ENCODE data around the gene CDH6.
"Not testable (repeated sequence)": the region's sequence is repeated elsewhere in the genome, so short reads cannot be mapped to it uniquely, and the experiment has no call there.

CDH6 gene

GRCh38 chr5:31333475-31333874, 140.0 kb downstream of the CDH6 start:
- DNase-seq = no peak

GRCh38 chr5:31334061-31334860, 140.8 kb downstream of the CDH6 start:
- DNase-seq = no peak

GRCh38 chr5:31335456-31335855, 142.0 kb downstream of the CDH6 start:
- DNase-seq = no peak

- no peak for DNase-seq
These were observed 150.5 kb downstream of the CDH6 start for GRCh38 chr5:31343946-31344345.

- DNase-seq = no peak
These were observed 153.5 kb downstream of the CDH6 start for GRCh38 chr5:31346896-31347551.

GRCh38 chr5:31347552-31347905, 154.0 kb downstream of the CDH6 start:
- DNase-seq = no peak

- DNase-seq = no peak
These were observed 156.9 kb downstream of the CDH6 start for GRCh38 chr5:31350395-31350794.

DNA sequence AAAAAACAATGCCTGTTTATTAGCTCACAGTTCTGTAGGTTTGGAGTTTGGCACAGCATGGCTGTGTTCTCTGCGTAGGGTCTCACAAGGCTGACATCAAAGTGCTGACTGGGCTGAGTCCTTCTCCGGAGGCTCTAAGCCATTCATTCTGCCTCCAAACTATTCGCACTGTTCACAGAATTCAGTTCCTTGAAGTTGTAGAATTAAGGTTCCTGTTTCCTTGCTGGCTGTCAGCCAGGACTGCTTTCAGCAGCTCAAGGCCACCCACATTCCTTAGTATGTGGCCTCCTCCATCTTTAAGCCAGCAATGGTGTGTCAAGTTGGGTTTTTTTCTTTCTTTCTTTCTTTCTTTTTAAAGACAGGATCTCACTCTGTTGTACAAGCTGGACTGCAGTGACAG, 161.9 kb downstream of the CDH6 start:
- DNase-seq = no peak

- DNase-seq = no peak
These were observed 163.6 kb downstream of the CDH6 start for GRCh38 chr5:31357038-31357437.

DNA sequence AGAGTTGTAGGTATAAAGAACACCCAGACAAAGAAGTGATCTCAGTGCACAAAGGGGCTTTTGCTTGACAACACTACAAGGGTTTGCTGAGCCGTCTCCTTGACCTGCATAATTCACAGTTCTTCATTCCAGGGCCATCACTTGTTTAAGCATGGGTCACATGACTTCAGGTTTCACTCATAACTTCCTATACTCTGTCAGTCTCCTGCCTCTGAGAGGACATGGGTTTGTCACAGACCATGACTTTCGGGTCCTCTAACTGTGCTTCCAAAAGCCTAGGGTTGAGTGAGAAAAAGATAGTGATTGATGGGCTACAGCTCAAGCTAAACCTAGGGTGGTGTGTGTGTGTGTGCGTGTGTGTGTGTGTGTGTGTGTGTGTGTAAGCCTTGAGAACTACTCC, 166.4 kb downstream of the CDH6 start:
- no peak for DNase-seq

DNA sequence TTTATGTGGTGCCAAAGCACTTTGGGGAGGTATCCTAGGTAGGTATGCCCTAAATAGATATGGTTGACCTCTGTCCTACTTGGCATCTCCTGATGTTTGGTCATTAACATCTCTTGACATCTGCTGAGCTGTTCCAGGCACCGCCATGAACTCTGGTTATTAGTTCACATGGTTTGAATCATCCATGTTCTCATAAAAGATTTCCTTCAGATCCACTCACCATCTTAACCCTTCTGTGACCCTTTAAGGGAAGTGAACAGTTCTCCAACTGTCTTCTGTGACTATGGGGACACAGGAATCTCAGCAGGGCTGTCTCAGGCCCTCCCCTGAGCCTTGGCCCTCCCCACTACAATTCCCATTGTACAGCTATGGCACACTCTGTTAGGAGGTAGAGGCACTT, 167.7 kb downstream of the CDH6 start:
- no peak for DNase-seq

- DNase-seq = not testable (repeated sequence)
These were observed 168.4 kb downstream of the CDH6 start for GRCh38 chr5:31361704-31362528.

- no peak for DNase-seq
These were observed 169.0 kb downstream of the CDH6 start for GRCh38 chr5:31362529-31362900.

DNA sequence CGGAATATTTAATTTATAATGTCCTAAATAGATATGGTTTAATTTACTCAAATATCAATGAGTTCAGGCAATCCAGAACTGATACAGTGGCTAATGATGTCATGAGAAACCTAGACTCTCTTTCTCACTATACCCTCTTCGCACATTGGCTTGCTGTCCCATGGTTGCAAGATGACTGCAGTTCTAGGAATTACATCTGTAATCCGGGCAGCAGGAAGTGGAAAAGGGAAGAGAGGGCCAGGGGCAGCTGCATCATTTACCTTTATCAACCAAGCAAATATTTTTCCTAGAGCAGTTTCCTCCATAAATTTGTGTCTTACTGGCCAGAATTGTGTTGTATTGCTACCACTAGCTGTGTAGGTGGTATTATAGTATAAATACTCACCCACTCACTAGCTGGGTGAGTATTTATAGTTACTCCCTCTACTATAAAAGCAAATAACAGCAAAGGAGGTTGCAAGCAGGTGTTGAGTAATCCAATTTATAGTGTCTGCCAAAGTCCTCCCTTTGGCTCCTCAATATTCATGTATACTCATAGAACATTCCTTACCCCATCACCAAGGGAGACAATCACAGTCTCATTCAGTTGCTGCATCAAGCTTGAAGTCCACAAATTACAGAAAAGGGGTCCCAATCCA, 169.6 kb downstream of the CDH6 start:
- no peak for DNase-seq

DNA sequence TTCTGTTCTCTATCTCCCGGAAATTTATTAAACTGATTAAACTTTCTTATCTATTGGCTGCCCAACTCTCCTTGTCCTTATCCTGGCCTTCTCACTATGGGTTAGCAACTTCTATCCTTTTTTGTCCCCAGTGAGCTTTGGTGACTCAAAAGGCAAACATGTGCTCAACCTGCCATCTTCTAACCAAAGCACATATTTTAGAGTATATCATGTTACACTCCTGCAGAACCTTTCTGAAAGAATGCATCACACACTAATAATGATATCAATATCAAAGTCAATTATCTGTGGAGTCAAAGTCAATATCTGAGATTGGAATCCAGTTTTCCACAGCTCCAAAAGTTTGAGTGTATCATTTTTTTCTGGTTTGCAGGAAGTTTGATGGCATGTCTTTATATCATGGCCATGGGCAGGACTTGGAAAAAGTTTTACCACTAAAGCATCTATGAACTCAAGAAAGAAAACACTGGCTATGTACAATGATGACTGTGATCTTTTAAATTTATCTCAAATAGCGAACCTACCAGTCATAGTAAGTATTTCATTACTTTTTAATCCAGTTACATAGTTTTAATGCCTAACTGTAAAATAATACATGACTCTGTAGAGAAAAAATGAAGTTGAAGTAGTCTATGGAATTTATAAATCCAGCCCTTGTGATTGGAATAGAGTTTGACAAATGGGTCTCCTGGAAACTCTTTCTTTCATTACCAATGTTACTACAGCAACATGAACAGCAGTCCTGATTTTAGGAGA, 171.6 kb downstream of the CDH6 start:
- DNase-seq = no peak

GRCh38 chr5:31365776-31366175, 172.3 kb downstream of the CDH6 start:
- no peak for DNase-seq

GRCh38 chr5:31366941-31367340, 173.5 kb downstream of the CDH6 start:
- DNase-seq = no peak

DNA sequence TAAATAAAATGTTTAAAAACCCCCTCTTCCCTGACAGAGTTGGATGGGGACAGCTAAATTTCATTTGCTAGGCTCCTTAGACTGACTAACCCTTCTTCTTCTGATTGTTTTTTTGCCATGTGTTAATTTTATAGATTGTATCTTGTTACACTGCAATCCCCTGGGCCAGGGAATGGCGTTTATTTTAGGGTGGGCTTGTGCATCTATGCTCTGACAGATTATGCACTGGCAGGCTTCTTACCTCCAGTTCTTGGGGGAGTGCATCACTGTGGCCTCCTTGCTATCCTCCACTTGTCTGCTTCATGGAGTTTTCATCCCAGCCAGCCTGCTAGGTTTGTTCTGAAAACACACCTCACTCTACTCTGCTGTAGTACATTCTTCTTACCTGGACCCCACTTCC, 178.6 kb downstream of the CDH6 start:
- no peak for DNase-seq

- DNase-seq = no peak
These were observed 182.7 kb downstream of the CDH6 start for GRCh38 chr5:31375999-31376720.

DNA sequence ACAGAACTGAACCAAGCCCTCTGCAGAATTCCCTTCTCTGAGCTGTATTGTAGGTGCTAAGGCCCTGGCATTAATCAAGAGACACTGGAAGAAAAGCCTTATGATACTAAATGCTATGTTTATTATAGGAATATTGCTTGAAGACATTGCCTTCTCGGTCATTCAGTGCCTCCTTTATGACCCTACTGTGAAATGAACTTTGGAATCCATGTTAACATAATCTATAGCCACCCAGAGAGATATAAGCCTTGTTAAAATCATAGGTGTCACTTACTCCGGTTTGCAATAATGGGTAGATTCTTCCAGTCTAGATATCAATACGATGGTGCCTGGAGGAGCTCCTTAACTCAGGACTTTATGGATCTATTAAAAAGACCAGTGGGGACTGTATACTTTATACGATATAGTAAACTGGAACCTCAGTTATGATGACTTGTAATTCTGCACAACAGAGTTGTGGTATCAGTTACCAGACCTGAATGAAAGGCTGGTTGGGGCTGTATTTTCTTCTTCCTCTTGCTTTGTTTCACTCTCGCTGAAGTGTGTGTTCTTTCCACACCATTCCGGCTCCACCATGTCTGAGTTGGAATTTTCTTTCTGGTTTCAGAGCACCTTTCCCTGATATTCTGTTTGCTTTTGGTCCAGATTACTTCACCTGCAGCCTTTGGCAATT, 183.9 kb downstream of the CDH6 start:
- DNase-seq = no peak

GRCh38 chr5:31378136-31378535, 184.7 kb downstream of the CDH6 start:
- DNase-seq = no peak

All from NCI-H2029 (cell line).